Stimulated activated CD4-positive, alpha-beta T cell treated with anti-CD3 and anti-CD28 coated beads, Interleukin-2, amount 100 ng/mL, for 48 hours (primary cell): Measurements from ENCODE around the gene ZNF280B.

Source experiments
- DNase-seq, 2 donors: peaks; one replicate each; pipeline ENCODE4 v3.0.0-alpha.2; 2020

ZNF280B gene, protein sequence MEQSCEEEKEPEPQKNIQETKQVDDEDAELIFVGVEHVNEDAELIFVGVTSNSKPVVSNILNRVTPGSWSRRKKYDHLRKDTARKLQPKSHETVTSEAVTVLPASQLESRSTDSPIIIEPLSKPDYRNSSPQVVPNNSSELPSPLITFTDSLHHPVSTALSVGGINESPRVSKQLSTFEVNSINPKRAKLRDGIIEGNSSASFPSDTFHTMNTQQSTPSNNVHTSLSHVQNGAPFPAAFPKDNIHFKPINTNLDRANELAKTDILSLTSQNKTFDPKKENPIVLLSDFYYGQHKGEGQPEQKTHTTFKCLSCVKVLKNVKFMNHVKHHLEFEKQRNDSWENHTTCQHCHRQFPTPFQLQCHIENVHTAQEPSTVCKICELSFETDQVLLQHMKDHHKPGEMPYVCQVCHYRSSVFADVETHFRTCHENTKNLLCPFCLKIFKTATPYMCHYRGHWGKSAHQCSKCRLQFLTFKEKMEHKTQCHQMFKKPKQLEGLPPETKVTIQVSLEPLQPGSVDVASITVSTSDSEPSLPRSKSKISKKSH

DNA sequence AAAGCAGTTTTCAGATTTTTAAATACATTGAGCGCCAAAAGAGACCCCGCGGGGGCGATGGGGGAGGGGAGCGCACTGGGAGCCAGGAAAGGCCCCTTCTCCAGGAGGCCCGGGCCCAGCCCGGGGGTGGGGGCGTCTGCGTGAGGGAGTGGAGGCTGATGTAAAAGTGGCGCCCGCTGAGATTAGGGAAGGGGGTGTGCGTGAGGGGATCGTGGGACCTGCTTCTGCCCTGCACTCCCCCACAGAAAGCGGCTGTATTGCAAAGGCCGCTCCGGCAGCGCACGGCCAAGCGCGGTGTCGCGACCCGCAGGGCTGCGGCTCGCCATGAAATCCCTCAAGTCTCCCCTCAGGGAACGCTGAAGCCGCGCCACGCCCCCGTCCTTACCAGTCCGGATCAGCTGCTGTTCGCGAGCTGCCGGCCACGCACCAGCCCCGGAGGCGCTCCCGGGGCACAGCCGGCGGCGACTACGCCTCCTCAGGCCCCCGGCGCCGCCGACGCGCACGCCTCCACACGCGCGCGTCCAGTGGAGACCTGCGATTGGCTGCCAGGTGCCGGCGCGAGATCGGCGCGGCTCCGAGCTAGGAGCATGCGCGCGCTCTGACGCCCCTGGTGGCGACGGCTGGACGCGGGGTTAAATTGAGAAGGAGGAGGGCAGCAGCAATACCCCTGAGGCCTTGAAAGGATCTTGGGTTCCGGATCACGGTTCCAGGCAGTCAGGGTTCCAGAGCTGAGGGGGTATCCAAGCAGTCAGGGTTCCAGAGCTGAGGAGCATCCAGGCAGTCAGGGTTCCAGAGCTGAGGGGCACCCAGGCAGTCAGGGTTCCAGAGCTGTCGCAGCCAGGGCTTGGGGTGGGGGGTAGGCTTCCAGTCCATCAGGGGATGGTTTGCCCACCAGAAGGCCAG is at the start of gene ZNF280B:
Gene ZNF280B, minus strand, starts transcription at position 469 of the 903 bp plus-strand sequence. CDS start 19,344 bp downstream, outside the sequence.
- DNase-seq: peak; percentile 76 to 84

DNA sequence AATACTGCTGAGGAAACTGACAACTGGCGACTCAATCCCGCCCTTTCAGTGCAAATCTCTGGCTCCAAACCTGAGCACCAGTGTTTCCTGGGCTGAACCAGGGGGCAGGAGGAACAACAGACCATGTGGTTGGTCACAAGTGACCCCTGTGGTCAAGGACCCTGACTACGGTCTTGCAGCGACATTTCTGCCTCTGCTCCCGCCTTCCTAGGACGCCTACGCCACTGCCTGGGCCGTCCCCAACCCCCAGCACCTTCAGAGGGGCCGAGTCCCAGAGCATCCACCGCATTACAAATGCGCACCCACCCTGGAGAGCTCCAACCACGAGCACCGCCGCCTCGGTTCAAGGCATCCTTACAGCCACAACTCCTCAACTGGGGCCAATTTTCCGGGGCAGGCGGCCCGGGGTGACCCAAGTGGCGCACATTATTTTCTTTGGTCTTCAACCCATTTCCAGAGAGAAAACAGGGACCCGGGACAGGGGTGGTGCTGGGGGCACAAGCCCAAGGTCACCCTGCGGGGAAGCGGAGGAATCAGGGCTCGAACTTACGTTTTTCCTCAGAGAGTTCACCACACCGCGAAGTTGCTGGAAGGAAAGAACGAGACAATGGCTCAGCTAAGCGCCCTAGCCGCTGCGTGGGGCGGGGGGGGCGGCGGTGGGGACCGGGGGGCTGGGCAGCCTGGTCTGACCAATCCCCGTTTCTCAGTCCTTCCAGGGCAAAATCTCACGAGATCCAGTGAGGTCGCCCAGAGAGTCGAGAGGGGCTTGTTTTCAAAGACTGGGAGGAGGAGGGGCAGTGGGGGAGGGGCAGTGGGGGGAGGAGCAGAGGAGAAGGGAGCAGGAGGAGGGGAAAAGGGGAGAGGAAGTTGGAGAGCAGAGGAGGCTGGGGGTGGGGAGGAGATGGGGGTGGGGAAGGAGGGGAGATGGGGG is 48.7 kb upstream of the ZNF280B start:
- DNase-seq: no peak

DNA sequence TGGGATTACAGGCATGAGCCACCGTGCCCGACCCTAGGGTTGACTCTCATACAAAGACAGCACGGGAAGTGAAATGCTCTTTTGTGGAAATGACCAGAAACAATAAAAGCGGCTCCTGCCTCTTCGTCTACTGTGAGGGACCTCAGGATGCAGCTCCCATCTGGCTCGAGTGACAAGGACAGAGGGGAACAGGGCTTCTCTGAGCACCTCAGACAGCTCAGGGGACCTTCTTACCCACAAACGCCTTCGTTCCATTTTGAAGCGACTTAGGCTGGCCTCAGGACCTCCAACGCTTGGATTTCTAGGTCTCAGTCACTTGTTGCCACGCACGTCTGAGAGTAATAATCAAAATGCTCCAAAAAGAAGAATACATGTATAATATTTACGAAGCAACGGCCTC is 48.0 kb upstream of the ZNF280B start:
- no peak for DNase-seq

DNA sequence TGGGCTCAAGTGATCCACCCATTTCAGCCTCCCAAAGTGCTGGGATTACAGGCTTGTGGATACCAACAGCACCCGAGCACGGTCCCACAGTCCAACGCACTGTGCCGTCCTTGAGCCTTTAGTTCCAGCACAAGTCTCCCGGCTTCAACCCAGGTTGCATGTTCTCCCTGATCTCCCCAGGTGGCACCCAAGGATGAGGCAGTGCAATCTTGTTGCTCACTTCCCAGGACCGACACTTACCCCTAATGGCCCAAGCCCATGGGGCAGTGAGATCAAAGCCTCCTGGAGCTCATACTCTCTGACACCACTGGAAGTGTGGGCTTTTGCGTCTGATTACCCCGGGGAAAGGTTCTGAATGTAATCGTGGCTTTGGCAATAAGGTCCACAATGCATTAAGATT is 47.1 kb upstream of the ZNF280B start:
- no peak for DNase-seq

DNA sequence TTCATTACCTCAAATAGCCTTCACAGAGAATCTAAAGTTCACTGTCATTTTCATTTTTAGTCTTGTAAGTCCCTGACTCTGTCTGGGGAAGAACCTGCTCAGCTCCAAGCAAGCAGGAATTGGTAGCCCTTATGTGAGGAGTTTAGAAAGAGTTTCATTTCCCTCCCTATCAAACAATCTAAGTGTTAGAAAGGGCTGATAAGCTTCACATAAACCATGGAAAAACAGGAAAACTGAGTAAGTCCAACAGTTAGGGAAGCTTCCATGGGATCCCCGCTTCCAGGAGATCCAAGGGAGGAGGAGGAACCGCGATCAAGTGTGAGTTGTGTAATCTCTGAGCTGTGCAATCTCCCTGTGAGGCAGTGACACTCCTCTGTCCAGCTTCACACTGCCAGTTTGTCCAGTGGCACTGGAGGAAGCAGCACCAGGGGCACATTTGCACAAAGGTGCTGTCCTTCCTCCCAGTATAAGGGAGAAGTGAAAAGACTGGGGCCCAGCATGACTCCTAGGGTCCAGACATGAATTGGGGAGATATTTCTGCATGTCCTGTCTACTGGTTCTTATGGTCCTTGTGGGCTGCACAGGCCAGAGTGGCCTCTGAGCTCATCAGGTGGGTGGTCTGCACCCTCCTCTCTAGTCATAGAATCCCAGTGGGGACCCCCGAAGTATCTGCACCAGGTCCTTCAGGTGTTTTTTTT is 46.2 kb upstream of the ZNF280B start:
- no peak for DNase-seq

DNA sequence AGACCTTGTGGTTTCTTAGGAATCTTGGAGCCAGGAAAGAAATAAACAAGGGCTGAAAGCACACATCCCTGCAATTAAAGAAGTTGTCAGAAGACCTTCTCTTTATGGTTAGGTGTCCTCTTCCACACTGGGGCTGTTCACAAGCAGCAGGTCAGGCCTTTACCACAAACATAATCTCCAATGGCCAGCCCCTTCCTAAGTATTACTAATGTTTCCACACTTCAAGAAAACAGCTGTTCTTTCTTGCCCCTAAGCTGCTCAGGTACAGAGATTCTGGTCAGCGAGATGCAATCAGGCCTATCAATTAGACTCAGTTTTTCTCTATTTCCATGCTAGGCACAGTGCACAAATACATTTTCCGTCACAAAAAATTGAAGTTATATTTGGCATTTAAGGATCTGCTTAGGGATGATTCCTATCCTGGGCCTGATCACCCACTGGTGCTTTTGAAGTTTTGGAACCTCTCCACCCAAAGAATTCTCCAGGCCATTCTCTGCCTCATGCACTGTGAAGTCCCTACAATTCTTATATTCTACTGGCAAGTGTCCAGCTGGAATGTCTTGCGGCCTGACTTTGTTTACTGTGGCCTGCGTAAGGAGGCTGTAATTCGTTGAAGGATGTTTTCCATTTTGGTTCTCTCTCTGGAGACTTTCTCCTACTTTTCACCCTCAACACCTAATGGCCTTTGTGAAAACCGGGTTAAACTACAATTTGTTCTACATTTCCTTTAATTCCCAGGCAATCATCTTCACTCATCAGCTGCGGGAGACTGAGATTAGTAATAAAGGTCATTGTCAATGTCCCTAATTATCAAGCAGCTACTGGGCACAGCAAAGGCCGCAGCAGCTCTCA is 45.4 kb upstream of the ZNF280B start:
- DNase-seq: no peak

DNA sequence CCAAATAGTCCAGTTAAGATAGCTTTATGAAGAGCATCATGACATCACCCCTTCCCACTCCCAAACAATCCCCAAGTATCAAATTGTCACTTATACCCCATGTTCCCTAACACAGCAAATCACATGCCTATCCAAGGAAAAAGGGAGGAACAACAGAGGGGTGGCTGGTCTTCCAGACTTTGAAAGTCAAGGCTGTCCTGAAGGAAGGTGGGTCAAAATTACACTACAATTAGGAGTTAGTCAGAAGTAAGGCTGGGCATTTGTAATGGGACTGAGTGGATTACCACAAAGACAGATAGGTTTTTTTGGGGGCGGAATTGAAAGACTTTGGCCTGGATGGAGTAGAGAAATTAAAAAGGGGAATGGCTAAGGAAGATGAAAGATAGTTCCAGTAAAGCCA is 44.6 kb upstream of the ZNF280B start:
- no peak for DNase-seq

DNA sequence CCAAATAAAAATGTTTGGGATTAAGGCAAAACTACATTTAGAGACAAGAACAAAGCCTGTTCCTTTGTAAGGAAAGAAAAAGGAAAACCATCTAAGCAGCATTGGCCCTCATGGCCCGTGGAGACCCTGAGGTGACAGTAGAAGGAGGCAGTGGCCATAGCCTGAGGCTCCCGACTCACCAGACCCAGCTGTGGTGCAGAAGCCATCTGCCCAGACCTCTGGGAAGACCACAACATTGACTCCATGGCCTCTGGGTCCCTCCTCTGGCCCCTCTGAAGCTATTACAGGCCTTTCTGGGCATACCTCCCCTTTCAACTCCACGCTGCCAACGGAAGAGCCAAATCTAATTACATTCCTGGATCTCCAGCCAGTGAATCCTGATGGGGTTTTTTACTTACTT is 44.1 kb upstream of the ZNF280B start:
- no peak for DNase-seq

DNA sequence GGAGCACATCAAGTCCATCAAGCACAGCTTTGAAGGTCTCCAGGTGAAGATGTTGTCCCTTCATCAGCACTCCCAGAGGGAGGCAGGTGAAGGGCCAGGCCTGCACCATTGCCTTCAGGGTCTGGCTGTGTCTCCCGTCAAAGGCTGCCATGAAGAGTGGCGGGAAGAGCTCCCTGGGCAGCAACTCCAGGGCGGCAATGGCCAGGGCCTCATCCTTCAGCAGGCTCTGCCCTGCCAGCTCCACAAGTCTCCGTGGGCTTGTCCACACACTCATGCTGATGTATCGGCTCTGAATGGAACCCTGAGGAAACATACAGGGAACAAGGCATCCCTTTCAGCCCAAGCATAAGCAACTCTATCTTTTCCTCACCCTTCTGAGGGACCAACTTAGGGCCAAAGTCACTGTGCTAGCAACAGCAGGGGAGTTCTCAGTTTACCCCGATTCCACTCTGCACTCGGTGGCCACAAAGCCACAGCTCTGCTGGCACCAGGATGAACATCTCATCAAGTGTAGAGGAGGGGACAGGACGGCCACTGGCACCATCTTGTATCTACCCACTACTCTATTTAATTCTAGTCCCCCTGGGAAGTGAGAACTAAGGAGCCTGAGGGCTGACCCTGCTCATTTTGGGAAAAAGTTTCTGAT is 42.4 kb upstream of the ZNF280B start:
- no peak for DNase-seq

DNA sequence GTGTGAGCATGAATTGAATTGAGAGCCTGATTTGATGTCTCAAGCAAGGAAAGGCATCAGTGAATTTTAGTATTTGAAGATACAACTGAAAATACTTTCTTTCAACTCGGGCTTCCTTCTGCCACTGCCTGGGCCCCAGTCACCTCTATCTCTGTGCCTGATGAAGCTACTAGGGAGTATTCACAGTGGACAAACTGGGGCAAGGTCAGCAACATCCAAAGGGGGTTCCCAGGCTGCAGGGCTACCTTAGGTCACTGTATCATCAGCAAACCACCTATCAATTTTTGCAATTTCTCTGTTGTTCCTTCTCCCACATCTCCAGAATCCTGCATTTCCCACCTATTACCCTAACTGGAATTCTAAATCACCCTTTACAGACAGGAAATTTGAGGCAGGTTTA is 40.4 kb upstream of the ZNF280B start:
- no peak for DNase-seq

DNA sequence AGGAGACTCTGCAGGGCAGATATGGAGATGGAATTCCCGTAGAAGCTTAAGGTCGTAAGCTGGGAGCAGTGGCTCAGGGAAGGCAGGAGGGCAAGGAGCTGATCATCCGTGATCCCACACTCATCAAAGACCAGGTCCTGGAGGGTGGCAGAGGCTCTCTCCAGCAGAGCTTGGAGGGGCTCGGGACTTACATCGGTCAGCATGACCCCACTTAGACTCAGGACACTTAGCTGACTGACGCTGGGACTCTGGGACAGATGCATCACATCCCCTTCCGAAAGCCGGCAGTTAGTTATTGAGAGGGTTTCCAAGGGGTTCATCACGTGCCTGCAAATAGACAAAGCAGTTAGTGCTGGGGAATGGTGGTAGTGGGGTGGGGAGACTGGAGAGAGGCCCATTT is 39.8 kb upstream of the ZNF280B start:
- no peak for DNase-seq

DNA sequence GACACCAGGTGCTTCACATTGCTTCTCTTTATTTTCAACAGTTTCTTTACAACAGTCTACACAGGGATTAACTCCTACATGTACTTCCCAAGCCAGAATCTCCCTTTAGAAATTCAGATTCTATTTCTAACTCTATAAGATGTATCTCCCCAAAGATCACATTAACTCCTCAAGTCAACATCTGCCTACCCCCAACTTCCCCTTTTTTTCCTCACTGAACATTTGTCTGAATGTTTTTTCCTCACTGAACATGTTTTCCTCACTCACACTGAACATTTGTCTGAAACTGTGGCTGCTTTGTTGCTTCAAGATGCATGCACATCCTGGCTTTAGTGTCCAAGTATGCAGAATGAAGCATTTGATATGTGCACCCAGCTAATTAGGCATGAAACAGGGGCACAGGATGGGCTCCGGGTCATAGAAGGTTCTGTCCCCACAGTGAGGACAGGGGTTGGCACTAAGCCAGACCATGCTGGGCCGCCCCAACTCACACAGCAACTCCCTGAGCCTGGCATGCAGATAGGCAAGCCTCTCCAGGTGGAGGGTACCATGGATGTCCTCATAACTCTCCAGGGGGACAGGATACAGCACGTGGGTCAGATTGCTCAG is 39.3 kb upstream of the ZNF280B start:
- DNase-seq: no peak

DNA sequence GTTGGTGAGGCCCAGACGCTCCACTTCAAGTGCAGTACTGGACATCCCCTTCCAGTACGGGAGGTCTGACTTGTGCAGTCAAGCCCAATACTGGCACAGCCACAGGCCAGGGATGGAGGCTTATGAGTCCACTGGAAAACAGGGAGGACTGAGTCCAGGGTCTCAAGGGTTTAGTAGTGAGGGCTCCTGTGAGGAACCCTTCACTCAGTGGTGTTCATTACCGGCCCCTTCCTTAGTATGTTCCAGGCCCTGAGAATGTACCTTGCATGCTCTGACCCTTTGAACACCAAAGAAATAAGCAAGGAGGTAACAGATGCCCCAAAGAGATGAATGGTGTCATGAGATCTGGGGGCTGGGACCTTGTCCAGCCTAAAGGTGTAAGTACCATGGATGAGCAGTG is 38.7 kb upstream of the ZNF280B start:
- DNase-seq: no peak

DNA sequence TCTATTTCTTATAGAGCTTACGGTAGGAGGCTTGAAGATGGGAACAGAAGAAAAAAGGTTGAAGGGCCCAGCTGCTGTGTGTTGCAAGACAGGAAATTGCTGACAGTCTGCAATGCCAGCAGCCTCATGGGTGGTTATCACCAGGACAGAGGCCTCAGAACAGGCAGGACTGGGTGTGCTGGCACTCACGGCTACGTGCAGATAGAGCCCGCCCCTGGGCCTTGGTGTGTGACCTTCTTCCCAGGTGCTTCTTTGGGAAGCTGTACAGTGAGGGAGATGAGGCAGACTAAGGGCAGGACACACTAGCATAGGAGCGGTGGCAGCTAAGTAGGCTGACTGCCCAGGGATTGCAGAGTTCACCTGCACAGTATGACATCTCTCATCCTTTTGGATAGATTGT is 37.9 kb upstream of the ZNF280B start:
- DNase-seq: no peak

DNA sequence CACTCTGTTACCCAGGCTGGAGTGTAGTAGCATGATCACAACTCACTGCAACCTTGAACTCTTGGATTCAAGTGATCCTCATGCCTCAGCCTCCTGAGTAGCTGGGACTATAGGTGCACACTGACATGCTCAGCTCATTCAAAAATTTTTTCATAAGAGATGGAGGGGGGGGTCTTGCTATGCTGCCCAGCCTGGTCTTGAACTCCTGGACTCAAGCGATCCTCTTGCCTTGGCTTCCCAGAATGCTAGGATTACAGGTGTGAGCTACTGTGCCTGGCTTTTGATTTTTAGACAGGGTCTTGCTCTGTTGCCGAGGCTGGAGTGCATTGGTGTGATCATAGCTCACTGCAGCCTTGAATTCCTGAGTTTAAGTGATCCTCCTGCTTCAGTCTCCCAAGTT is 36.5 kb upstream of the ZNF280B start:
- DNase-seq: no peak

DNA sequence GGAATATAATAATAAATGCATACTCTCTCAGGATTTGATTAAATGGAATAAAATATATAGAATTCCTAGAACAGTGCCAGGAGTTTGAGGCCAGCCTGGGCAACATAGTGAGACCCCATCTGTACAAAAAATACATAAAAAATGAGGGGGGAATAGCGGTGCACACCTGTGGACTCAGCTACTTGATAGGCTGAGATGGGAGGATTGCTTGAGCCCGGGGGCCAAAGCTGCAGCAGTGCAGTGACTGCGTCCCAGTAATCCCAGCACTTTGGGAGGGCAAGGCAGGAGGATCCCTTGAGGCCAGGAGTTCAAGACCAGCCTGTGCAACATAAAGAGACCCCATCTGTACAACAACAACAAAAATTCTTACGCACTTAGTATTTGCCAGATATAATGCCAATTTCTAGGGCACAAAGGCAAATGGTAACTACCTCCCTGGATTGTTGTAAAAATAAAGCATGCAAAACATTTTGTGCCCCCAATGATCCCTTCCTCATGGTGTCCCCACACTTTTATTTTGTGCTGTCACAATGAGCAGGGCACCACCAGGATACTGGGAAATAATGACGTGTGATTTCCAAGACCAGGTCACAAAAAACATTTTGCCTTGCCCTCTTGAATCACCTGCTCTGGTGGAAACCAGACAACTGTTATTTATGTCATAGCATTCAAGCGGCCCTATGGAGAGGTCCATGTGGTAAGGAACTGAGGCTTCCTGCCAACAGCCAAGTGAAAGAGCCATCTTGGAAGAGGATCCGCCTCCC is 29.9 kb upstream of the ZNF280B start:
- no peak for DNase-seq

DNA sequence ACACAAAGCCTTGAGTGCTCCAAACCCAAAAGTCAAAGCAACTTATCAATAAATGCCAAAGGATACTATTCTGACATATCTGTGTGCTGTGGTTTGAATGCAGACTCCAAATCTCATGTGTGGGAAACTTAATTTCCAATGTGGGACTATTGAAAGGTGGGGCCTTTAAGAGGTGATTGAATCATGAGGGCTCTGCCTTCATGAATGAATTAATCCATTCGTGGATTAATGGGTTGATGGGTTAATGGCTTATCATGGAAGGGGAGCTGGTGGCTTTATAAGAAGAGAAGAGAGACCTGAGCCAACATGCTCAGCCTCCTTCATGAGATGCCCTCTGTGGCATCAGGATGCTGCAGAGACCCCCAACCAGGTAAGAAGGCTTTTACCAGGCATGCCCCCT is 28.4 kb upstream of the ZNF280B start:
- DNase-seq: no peak

DNA sequence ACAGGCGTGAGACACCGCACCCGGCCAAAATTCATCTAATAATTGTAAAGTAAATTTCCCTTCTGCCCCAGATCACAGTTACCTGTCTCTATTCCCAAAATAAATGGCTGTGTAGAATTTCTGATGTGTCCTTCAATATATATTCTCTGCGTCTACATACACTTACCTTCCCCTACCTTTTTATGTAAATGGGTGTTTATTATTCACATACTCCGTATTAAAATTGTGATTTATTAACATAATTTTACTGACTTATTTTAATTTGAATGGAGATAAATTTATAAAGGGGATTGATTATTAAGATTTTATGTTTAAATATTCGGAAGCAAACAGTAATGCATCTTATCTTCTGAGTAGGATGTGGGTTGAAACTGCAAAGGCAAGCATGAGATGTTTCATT is 28.0 kb upstream of the ZNF280B start:
- no peak for DNase-seq

DNA sequence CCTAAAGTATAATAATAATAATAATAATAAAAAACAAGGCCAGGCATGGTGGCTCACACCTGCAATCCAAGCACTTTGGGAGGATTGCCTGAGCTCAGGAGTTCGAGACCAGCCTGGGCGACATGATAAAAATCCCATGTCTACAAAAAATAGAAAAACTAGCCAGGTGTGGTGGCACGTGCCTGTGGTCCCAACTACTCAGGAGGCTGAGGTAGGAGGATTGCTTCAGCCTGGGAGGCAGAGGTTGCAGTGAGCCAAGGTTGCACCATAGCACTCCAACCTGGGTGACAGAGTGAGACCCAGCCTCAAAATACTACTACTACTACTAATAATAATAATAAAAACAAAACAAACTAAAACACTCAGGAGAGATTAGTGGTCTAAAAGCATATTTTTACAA is 27.1 kb upstream of the ZNF280B start:
- no peak for DNase-seq
